ENCODE measurements around the gene SPATC1L.

DNA sequence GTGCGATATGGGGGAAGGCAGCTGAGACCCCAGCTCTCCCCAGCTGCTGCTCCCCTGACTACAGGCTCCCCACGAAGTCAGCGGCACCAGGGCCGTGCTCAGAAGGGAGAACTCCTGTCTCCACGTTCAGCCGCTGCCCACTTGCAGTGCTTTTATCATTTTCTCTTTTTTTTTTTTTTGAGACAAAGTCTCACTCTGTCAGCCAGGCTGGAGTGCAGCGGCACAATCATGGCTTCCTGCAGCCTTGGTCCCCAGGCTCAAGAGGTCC, 27.9 kb downstream of the SPATC1L start:
- TF ChIP-seq POLR2A (IDR thresholded peaks at IDR 0.05), result no peak
- TF ChIP-seq, protein P1, sequence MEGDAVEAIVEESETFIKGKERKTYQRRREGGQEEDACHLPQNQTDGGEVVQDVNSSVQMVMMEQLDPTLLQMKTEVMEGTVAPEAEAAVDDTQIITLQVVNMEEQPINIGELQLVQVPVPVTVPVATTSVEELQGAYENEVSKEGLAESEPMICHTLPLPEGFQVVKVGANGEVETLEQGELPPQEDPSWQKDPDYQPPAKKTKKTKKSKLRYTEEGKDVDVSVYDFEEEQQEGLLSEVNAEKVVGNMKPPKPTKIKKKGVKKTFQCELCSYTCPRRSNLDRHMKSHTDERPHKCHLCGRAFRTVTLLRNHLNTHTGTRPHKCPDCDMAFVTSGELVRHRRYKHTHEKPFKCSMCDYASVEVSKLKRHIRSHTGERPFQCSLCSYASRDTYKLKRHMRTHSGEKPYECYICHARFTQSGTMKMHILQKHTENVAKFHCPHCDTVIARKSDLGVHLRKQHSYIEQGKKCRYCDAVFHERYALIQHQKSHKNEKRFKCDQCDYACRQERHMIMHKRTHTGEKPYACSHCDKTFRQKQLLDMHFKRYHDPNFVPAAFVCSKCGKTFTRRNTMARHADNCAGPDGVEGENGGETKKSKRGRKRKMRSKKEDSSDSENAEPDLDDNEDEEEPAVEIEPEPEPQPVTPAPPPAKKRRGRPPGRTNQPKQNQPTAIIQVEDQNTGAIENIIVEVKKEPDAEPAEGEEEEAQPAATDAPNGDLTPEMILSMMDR (IDR thresholded peaks at IDR 0.05), result no peak
